Gastroesophageal sphincter (tissue), 3 donors: ENCODE results near the gene NR3C2.

Source experiments
- EP300 ChIP-seq: sonication (generic); formaldehyde crosslinking; IDR thresholded peaks from one replicate; pipeline ENCODE4 v1.6.1; 2017; ENCODE audit warnings: antibody characterized with exemption, mild to moderate bottlenecking
- TF ChIP-seq, protein P1 (sequence below), 4 experiments: fragments of 200-600 bp in 2 of 4; fragments of 450-650 bp in 2 of 4; sonication (generic) in 1 of 4; IDR thresholded peaks; one replicate each; pipeline ENCODE4 v1.5.1; 2017 to 2019; ENCODE audit warnings: antibody characterized with exemption in 4 of 4, mild to moderate bottlenecking in 2 of 4, moderate library complexity in 2 of 4

DNA sequence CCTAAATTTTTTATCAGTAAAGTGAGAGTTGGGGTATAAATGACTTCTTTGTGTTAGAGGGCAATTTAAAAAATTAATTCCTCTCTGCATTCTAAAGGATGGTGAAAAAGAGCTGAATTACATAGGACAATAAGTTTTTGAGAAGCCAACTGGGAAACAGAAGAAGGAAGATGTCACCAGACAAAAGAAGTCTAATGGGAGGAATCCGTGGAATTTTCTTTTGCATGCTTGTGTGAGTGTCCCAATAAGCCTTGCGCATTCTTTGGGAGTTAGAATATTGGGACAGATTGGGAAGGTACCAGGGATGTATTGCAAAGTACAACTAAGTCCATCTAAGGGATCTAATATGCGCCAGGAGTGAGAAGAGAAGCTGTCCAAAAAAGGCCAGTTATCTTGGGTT is 35.1 kb upstream of the NR3C2 start:
- TF ChIP-seq, protein P1, sequence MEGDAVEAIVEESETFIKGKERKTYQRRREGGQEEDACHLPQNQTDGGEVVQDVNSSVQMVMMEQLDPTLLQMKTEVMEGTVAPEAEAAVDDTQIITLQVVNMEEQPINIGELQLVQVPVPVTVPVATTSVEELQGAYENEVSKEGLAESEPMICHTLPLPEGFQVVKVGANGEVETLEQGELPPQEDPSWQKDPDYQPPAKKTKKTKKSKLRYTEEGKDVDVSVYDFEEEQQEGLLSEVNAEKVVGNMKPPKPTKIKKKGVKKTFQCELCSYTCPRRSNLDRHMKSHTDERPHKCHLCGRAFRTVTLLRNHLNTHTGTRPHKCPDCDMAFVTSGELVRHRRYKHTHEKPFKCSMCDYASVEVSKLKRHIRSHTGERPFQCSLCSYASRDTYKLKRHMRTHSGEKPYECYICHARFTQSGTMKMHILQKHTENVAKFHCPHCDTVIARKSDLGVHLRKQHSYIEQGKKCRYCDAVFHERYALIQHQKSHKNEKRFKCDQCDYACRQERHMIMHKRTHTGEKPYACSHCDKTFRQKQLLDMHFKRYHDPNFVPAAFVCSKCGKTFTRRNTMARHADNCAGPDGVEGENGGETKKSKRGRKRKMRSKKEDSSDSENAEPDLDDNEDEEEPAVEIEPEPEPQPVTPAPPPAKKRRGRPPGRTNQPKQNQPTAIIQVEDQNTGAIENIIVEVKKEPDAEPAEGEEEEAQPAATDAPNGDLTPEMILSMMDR (IDR thresholded peaks at IDR 0.05): no peak
- no peak for TF ChIP-seq EP300
